Esophagus squamous epithelium (tissue), 5 donors: ENCODE data around the gene LCOR. TPM values are rescaled to one million over a fixed set of nuclear protein-coding genes. Genes with fewer than 3 reads are reported as not detected.

Source experiments
- DNase-seq: peaks from one replicate; lab custom pipeline; 2025; lab: John Stamatoyannopoulos, UW
- H3K27ac ChIP-seq, 4 donors: fragments of 200-600 bp; sonication (generic); one replicate each; pipeline ENCODE4 v1.5.1; 2016 to 2019; ENCODE audit warnings: mild to moderate bottlenecking in 1 of 4
- H3K27me3 ChIP-seq, 4 donors: fragments of 200-600 bp; sonication (generic); 1 replicate in 3 of 4; 2 replicates in 1 of 4; pipeline versions ENCODE4 v1.5.1 to v1.6.0; 2017 to 2021; ENCODE audit warnings: antibody characterized with exemption in 1 of 4
- H3K36me3 ChIP-seq, 3 donors: fragments of 200-600 bp; sonication (generic); one replicate each; pipeline ENCODE4 v1.5.1; 2016 to 2019
- H3K4me1 ChIP-seq, 3 donors: fragments of 200-600 bp; sonication (generic); one replicate each; pipeline ENCODE4 v1.5.1; 2017 to 2019
- H3K4me3 ChIP-seq, 4 donors: fragments of 200-600 bp; sonication (generic); 1 replicate in 3 of 4; 2 replicates in 1 of 4; pipeline ENCODE4 v1.5.1; 2016 to 2019; ENCODE audit warnings: mild to moderate bottlenecking in 2 of 4, moderate library complexity in 1 of 4
- H3K9me3 ChIP-seq, 3 donors: fragments of 200-600 bp; sonication (generic); one replicate each; pipeline ENCODE4 v1.5.1; 2016 to 2019
- CTCF ChIP-seq, 6 experiments: fragments of 450-650 bp in 4 of 6; fragments of 200-600 bp in 2 of 6; sonication (generic) in 2 of 6; IDR thresholded peaks; one replicate each; pipeline ENCODE4 v1.5.1; 2016 to 2019; ENCODE audit warnings: antibody characterized with exemption in 6 of 6, mild to moderate bottlenecking in 4 of 6, moderate library complexity in 4 of 6
- POLR2A ChIP-seq, 4 donors: fragments of 450-650 bp; IDR thresholded peaks; one replicate each; pipeline ENCODE4 v1.6.1; 2017; ENCODE audit warnings: antibody characterized with exemption in 4 of 4, mild to moderate bottlenecking in 4 of 4, moderate library complexity in 3 of 4
- WGBS, 2 donors: methylation state at CpG; one replicate each; pipeline ENCODE4 v1.1.5; 2018; 5-methylcytosine and 5-hydroxymethylcytosine counted together
- intact Hi-C: fragments of 100-400 bp; cut with DNase I; formaldehyde crosslinking; loops from one replicate; pipeline ENCODE4 v1.15.0; 2022
- total RNA-seq, 4 donors: library from RNA; depleted of rRNA; stranded (reverse); fragments of >200 nt; gene quantifications; one replicate each; pipeline ENCODE4 v1.1.0, GENCODE V29; 2016
- donor health status: DM: yes; HTN: yes; CAD: no.

The LCOR gene
- total RNA-seq, 4 donors from 2014 or later = 16.9 to 112 (median 30.4) TPM

GRCh38 chr10:96835899-96836298, 3.8 kb downstream of the LCOR start:
- WGBS, 2 donors = 53 to 80% methylated on average over 1 of the region's 1 CpG
- peak overlapping the region in 1 of 4 donors; percentile 37 for H3K27ac ChIP-seq
- peaks cover 6 to 70% (median 25%) of the 10 kb centered on the region in 3 donors for H3K4me1 ChIP-seq
- H3K9me3 ChIP-seq = no peaks in the 10 kb centered on the region
- no peaks in the 10 kb centered on the region for H3K27me3 ChIP-seq
- peaks cover 0 to 7% (median 0%) of the 10 kb centered on the region in 3 donors for H3K36me3 ChIP-seq
- TF ChIP-seq CTCF (IDR thresholded peaks at IDR 0.05) (no peak), POLR2A (IDR thresholded peaks at IDR 0.05) (no peak)
- H3K4me3 ChIP-seq = no peak overlapping the region
- intact Hi-C loops = no loop called here
- no peak for DNase-seq

GRCh38 chr10:96838529-96838928, 6.4 kb downstream of the LCOR start:
- H3K27me3 ChIP-seq = no peaks in the 10 kb centered on the region
- no peak for TF ChIP-seq CTCF (IDR thresholded peaks at IDR 0.05)
- no peak for TF ChIP-seq POLR2A (IDR thresholded peaks at IDR 0.05)
- peaks cover 6 to 86% (median 32%) of the 10 kb centered on the region in 3 donors for H3K4me1 ChIP-seq
- WGBS, 2 donors = 89% methylated on average over 4 of the region's 4 CpGs
- no peak overlapping the region for H3K4me3 ChIP-seq
- H3K36me3 ChIP-seq = peaks cover 0 to 7% (median 0%) of the 10 kb centered on the region in 3 donors
- intact Hi-C loops = no loop called here
- no peak for DNase-seq
- H3K9me3 ChIP-seq = no peaks in the 10 kb centered on the region
- no peak overlapping the region for H3K27ac ChIP-seq

GRCh38 chr10:96840841-96841518, 8.9 kb downstream of the LCOR start:
- TF ChIP-seq POLR2A (IDR thresholded peaks at IDR 0.05) = no peak
- TF ChIP-seq CTCF (IDR thresholded peaks at IDR 0.05) = no peak
- no peaks in the 10 kb centered on the region for H3K27me3 ChIP-seq
- DNase-seq = no peak
- H3K4me1 ChIP-seq = peaks cover 3 to 86% (median 33%) of the 10 kb centered on the region in 3 donors
- peaks cover 0 to 7% (median 0%) of the 10 kb centered on the region in 3 donors for H3K36me3 ChIP-seq
- no peaks in the 10 kb centered on the region for H3K9me3 ChIP-seq
- no peak overlapping the region for H3K4me3 ChIP-seq
- intact Hi-C loops = no loop called here
- peak overlapping the region in 1 of 4 donors; percentile 0 for H3K27ac ChIP-seq
- 44 to 54% methylated on average over 7 of the region's 7 CpGs for WGBS, 2 donors

GRCh38 chr10:96842896-96843723, 11.0 kb downstream of the LCOR start:
- WGBS, 2 donors = 75 to 79% methylated on average over 8 of the region's 8 CpGs
- Histone ChIP-seq H3K27me3 (no peaks in the 10 kb centered on the region), H3K36me3 (no peaks in the 10 kb centered on the region), H3K9me3 (no peaks in the 10 kb centered on the region), H3K4me3 (no peak overlapping the region), H3K27ac (peak overlapping the region in 2 of 4 donors; percentile 12 to 35), H3K4me1 (peaks cover 0 to 91% (median 41%) of the 10 kb centered on the region in 3 donors)
- intact Hi-C loops = no loop called here
- TF ChIP-seq CTCF (IDR thresholded peaks at IDR 0.05) (no peak), POLR2A (IDR thresholded peaks at IDR 0.05) (no peak)
- no peak for DNase-seq

GRCh38 chr10:96843823-96844222, 11.7 kb downstream of the LCOR start:
- no peak overlapping the region for H3K27ac ChIP-seq
- no peaks in the 10 kb centered on the region for H3K27me3 ChIP-seq
- peaks cover 0 to 90% (median 41%) of the 10 kb centered on the region in 3 donors for H3K4me1 ChIP-seq
- H3K36me3 ChIP-seq = no peaks in the 10 kb centered on the region
- no peak for DNase-seq
- H3K4me3 ChIP-seq = no peak overlapping the region
- no peak for TF ChIP-seq POLR2A (IDR thresholded peaks at IDR 0.05)
- intact Hi-C loops = no loop called here
- no peaks in the 10 kb centered on the region for H3K9me3 ChIP-seq
- WGBS, 2 donors = 82 to 93% methylated on average over 2 of the region's 2 CpGs
